ENCODE data around the gene NAE1. TPM values are rescaled to one million over a fixed set of nuclear protein-coding genes. Genes with fewer than 3 reads are reported as not detected.

NAE1 gene
- total RNA-seq, 1 donor from 2014 or later = 397 TPM

DNA sequence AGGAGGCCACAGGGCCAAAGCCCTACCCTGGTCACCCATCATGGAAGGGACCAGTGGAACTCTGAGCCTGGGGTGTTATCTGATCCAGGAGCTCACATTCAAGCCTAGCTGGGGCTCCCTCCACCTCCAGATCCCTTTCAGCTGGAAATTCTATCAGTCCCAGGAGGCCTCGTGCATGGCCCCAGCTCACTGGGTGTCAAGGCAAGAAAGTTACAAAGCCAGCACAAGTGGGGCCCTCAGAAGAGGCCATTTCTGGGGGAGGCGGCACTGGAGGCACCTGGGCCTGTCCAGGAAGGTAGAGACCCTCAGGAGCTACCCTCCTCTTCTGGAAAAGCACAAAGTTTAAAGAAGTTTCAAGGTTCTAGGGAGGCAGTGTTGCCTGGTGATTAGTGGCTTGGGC lies 18.2 kb upstream of the NAE1 start:
- Mint-ChIP-seq H3K9me3 (no peaks in the 10 kb centered on the region), H3K4me1 (peaks cover 3% of the 10 kb centered on the region), H3K27me3 (ENCODE audit: insufficient read depth, low read depth) (peaks cover 29% of the 10 kb centered on the region), H3K36me3 (no peaks in the 10 kb centered on the region), H3K4me3 (no peak overlapping the region), H3K27ac (no peak overlapping the region)
- no peak for DNase-seq (ENCODE audit: low spot score)
- Histone ChIP-seq H3K9me3 (ENCODE audit: low read depth) (no peaks in the 10 kb centered on the region), H2AFZ (replicated peaks) (no peak overlapping the region), H3K36me3 (no peaks in the 10 kb centered on the region), H3K9ac (no peak overlapping the region), H3K4me3 (no peak overlapping the region), H3F3A (ENCODE audit: low read depth) (no peaks in the 10 kb centered on the region), H3K27ac (no peak overlapping the region), H3K79me2 (ENCODE audit: low read depth) (no peaks in the 10 kb centered on the region), H3K4me2 (no peak overlapping the region), H4K20me1 (ENCODE audit: low read depth) (no peaks in the 10 kb centered on the region), H3K27me3 (peaks cover 44% of the 10 kb centered on the region), H3K4me1 (peaks cover 7% of the 10 kb centered on the region)
- TF ChIP-seq, protein P1, sequence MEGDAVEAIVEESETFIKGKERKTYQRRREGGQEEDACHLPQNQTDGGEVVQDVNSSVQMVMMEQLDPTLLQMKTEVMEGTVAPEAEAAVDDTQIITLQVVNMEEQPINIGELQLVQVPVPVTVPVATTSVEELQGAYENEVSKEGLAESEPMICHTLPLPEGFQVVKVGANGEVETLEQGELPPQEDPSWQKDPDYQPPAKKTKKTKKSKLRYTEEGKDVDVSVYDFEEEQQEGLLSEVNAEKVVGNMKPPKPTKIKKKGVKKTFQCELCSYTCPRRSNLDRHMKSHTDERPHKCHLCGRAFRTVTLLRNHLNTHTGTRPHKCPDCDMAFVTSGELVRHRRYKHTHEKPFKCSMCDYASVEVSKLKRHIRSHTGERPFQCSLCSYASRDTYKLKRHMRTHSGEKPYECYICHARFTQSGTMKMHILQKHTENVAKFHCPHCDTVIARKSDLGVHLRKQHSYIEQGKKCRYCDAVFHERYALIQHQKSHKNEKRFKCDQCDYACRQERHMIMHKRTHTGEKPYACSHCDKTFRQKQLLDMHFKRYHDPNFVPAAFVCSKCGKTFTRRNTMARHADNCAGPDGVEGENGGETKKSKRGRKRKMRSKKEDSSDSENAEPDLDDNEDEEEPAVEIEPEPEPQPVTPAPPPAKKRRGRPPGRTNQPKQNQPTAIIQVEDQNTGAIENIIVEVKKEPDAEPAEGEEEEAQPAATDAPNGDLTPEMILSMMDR (IDR thresholded peaks at IDR 0.05) = no peak
- TF ChIP-seq EZH2 (IDR thresholded peaks at IDR 0.05) (no peak), EZH2phosphoT487 (IDR thresholded peaks at IDR 0.05) (no peak)

DNA sequence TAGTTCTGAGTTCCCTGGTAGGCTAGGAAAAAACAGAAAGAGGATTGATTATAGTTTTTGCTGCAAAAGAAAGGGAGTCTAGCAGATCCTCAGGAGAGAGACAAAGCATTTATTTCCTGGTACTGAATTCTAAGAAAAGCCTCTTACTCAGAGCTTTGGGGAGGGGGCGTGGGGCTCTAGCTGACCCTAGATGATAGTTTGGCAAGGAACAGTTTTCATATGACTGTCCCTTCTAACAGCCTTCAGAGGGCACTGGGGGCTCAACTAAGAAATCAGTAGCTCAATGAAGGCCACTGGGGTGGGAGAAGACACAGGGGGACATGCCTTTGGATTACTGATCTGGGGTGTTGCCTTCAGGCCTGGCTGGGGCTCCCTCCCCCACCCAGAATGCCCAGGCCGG lies 17.4 kb upstream of the NAE1 start:
- peaks cover 37% of the 10 kb centered on the region for H3K27me3 Mint-ChIP-seq (ENCODE audit: insufficient read depth, low read depth)

DNA sequence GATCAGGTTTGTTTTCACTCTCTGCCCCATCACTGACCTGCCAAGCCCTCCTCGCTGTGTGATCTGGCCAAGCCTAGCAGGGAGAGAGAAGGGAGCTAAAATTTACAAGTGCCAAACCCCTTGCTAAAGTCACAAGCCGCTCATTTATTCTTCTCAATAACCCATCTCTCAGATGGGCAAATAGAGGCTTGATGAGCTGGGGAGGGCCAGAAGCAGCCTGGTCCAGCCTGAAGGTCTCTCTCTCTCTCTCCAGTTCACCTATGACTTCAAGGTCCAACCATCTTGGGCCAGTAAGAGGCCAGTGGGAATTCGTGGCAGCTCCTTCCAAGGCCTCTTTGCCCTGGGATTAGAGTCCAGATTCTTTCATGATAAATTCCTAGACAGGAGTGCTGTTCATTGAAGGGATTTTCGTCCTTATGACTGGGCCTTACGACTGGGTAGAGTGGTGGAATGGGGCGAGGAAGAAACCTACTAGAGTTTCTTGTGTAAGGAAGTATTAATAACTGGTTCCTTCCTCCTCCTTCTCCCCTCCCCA lies 16.8 kb upstream of the NAE1 start:
- Histone ChIP-seq H3K79me2 (ENCODE audit: low read depth) (no peaks in the 10 kb centered on the region), H3F3A (ENCODE audit: low read depth) (no peaks in the 10 kb centered on the region), H3K4me2 (no peak overlapping the region), H2AFZ (replicated peaks) (no peak overlapping the region), H3K9ac (no peak overlapping the region), H3K4me3 (no peak overlapping the region), H3K9me3 (ENCODE audit: low read depth) (no peaks in the 10 kb centered on the region), H4K20me1 (ENCODE audit: low read depth) (no peaks in the 10 kb centered on the region), H3K27ac (no peak overlapping the region), H3K27me3 (peaks cover 58% of the 10 kb centered on the region), H3K4me1 (peaks cover 7% of the 10 kb centered on the region), H3K36me3 (no peaks in the 10 kb centered on the region)
- no peak for DNase-seq (ENCODE audit: low spot score)
- peaks cover 5% of the 10 kb centered on the region for H3K4me1 Mint-ChIP-seq
- H3K27ac Mint-ChIP-seq = no peak overlapping the region
- H3K9me3 Mint-ChIP-seq = no peaks in the 10 kb centered on the region
- TF ChIP-seq, protein P1 (IDR thresholded peaks at IDR 0.05) = no peak
- TF ChIP-seq EZH2phosphoT487 (IDR thresholded peaks at IDR 0.05) (no peak), EZH2 (IDR thresholded peaks at IDR 0.05) (no peak)
- peaks cover 43% of the 10 kb centered on the region for H3K27me3 Mint-ChIP-seq (ENCODE audit: insufficient read depth, low read depth)
- no peak overlapping the region for H3K4me3 Mint-ChIP-seq
- no peaks in the 10 kb centered on the region for H3K36me3 Mint-ChIP-seq

More for the DNA sequence above, 17.4 kb upstream of the NAE1 start:
- no peak overlapping the region for H3K9ac ChIP-seq
- Mint-ChIP-seq H3K27ac (no peak overlapping the region), H3K9me3 (no peaks in the 10 kb centered on the region), H3K4me3 (no peak overlapping the region), H3K36me3 (no peaks in the 10 kb centered on the region), H3K4me1 (peaks cover 5% of the 10 kb centered on the region)
- no peak for DNase-seq (ENCODE audit: low spot score)
- H3K36me3 ChIP-seq = no peaks in the 10 kb centered on the region
- no peak overlapping the region for H3K4me3 ChIP-seq
- no peak overlapping the region for H2AFZ ChIP-seq (replicated peaks)
- peaks cover 53% of the 10 kb centered on the region for H3K27me3 ChIP-seq
- H3K9me3 ChIP-seq (ENCODE audit: low read depth) = no peaks in the 10 kb centered on the region
- TF ChIP-seq EZH2phosphoT487 (IDR thresholded peaks at IDR 0.05) = no peak
- TF ChIP-seq EZH2 (IDR thresholded peaks at IDR 0.05) = no peak
- TF ChIP-seq, protein P1 (IDR thresholded peaks at IDR 0.05) = no peak
- no peaks in the 10 kb centered on the region for H3F3A ChIP-seq (ENCODE audit: low read depth)
- H3K27ac ChIP-seq = no peak overlapping the region
- no peaks in the 10 kb centered on the region for H3K79me2 ChIP-seq (ENCODE audit: low read depth)
- H3K4me2 ChIP-seq = no peak overlapping the region
- H3K4me1 ChIP-seq = peaks cover 7% of the 10 kb centered on the region
- no peaks in the 10 kb centered on the region for H4K20me1 ChIP-seq (ENCODE audit: low read depth)

All from neural progenitor cell (in vitro differentiated cells).